Measurements from ENCODE around the gene FBXL22.
"Not testable (repeated sequence)": the region's sequence is repeated elsewhere in the genome, so short reads cannot be mapped to it uniquely, and the experiment has no call there.

Gene FBXL22

DNA sequence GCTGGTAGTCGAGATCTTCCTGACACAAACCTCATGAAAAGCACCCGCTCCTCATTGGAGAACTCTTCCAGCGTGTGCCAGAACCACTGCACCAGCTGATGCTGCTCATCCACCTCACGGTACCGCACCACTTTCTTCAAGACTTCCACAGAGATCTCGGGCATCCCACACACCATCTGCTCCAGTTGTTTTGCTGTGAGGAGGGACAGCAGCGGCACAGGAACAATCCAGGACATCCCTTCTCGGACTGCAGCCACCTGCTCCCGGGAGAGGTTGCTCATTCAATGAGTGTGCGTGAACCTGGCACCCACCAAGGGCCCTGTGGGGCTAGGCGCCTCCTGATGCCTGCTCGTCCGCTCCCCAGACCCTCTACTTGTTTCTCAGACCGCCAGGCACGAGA is 15.1 kb downstream of the FBXL22 start:
- no peak for DNase-seq (ENCODE audit: low read depth)

DNA sequence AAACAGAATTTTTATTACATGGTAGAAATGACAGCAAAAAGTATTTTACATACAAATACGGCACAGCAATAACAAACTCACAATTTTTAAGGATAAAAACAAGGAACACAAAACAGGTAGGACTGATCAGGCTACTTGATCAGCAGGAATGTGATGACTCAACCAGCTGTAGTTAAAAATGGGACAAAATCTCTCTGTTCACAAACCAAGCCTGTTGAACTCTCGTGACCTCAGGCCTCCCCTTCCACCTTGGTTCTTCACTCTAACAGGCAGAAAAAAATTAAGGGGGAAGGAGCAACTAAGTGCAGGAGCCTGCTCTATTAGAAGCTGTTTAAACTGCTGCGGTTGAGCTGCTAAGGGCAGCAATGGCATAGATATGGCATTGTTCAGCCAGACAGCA is 18.7 kb downstream of the FBXL22 start:
- no peak for DNase-seq (ENCODE audit: low read depth)

DNA sequence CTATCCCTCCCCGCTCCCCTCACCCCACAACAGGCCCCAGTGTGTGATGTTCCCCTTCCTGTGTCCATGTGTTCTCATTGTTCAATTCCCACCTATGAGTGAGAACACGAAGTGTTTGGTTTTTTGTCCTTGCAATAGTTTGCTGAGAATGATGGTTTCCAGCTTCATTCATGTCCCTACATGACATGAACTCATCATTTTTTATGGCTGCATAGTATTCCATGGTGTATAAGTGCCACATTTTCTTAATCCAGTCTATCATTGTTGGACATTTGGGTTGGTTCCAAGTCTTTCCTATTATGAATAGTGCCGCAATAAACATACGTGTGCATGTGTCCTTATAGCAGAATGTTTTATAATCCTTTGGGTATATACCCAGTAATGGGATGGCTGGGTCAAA is 20.0 kb downstream of the FBXL22 start:
- not testable (repeated sequence) for DNase-seq (ENCODE audit: low read depth)

DNA sequence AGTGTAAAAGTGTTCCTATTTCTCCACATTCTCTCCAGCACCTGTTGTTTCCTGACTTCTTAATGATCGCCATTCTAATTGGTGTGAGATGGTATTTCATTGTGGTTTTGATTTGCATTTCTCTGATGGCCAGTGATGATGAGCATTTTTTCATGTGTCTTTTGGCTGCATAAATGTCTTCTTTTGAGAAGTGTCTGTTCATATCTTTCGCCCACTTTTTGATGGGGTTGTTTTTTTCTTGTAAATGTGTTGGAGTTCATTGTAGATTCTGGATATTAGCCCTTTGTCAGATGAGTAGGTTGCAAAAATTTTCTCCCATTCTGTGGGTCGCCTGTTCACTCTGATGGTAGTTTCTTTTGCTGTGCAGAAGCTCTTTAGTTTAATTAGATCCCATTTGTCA is 20.4 kb downstream of the FBXL22 start:
- not testable (repeated sequence) for DNase-seq (ENCODE audit: low read depth)

DNA sequence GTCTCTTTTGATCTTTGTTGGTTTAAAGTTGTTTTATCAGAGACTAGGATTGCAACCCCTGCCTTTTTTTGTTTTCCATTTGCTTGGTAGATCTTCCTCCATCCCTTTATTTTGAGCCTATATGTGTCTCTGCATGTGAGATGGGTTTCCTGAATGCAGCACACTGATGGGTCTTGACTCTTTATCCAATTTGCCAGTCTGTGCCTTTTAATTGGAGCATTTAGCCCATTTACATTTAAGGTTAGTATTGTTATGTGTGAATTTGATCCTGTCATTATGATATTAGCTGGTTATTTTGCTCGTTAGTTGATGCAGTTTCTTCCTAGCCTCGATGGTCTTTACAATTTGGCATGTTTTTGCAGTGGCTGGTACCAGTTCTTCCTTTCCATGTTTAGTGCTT is 23.6 kb downstream of the FBXL22 start:
- DNase-seq (ENCODE audit: low read depth): not testable (repeated sequence)

DNA sequence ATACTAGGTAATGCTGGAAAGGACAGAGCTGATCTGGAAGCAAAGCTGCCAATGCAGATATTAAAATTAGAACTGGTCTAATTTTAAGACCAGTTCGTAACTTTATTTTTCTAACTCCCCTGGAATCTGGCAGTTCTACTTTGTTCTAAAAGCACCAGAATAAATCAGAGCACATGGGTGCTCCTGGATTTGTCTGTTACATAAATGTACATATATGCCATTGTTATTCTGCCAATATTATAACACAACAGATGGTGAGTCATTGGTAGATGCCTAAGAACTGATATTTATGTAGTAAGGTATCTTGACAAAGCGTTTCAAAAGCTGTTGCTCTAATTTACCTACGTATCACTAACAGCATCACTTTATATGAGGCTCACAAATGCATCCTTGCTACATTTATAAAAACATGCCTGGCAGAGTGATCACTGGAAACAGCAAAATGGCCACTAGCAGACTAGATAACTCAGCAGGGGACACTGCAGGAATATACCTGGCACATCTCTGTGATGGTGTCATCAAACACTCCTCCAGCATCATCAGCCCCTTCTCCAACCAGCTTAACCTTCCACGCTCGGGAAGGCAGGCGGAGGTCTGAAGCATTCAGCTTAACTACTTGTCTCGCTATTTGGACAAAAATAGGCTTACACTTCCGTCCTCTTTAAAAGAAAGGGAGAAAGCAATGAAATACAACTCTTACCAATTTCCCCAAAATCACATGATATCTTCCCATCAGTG is 26.2 kb downstream of the FBXL22 start:
- no peak for DNase-seq (ENCODE audit: low read depth)

DNA sequence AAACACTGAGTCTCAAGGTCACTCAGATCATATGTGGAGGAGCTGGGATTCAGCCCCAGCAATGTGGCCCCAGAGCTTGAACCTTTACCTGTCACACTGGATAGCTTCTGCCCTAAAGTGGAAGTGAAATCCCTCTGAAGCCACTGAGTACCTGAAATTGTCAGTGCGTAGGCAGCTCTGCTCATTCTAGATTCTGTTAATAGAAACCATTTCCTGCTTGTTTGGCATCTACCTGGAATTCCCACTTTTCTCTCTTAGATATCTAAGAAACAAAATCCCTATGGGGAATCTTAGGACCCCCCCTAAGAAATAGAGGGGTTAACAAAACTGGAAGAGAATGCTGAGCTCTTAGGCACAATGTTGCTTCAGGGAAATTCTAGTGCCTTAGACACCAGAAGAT is 29.8 kb downstream of the FBXL22 start:
- DNase-seq (ENCODE audit: low read depth): no peak

DNA sequence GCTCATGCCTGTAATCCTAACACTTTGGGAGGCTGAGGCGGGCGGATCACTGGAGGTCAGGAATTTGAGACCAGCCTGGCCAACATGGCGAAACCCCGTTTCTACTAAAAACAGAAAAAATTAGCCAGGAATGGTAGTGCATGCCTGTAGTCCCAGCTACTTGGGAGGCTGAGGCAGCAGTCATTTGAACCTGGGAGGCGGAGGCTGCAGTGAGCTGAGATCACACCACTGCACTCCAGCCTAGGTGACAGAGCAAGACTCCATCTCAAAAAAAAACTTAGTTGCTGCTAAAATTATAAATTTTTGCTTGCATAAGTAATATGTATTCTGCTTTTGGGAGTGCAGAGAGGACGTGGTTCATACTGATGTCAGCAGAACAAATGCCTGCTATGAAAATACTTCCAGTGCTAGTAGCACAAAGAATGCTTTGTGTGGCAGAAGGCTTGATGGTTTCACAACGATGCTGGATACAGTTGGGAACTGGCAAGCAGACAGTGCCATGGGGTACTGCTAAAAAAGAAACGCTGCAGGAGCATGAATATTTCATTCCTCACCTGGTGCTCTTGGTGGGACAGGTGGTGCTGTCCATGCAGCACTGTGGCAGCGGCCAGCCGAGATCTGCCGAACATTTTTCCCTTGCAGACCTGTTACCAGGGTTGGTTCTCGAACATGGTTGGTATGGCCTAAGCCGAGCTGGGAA is 31.1 kb downstream of the FBXL22 start:
- no peak for DNase-seq (ENCODE audit: low read depth)

DNA sequence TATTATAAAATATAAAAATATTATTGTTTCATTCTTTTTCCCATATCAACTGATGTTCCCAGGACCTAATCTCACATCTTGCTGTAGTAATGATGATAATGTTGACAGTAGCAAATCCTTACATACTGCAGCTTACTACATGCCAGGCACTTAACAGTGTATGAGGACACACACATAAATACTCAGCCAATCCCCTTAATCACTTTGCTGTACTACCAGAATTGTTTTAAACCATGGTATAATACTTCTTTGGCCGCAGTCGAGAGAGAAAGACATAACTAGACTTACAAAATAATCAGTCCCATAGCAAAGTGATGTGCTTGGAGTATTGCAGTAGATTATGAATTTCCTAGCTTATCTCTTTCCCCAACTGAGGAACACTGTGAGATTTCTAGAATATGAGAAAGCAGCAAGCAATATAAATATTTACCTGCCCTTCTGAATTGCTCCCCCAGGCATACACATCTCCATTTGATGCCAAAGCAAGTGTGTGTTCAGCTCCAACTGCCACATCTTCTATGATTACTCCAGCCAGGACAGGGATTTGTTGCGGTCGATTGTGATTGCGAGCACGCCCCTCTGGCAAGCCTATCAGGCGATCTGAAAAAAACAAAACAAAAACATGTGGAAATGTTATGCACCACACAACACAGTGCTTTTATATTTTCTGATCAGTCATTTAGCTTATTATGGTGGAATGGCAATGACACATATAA is 33.0 kb downstream of the FBXL22 start:
- DNase-seq (ENCODE audit: low read depth): no peak

DNA sequence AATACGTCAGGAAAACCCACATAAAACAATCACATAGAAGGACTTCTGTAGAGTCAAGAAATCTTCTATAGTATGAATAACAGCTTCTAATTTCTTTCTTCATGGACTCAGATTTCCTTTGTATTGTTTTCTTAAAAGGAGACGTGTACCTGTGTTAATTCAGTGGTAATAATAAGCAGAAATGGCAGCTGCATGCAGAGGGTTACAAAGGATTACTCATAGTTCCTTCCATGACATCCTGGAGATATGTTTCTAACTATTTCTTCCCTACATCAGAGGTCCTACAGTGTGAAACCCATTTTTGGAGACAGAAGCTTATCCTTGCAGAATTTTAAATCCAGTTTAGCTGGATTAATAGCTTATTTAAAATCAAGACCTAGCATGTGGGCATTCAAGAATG is 36.1 kb downstream of the FBXL22 start:
- no peak for DNase-seq (ENCODE audit: low read depth)

DNA sequence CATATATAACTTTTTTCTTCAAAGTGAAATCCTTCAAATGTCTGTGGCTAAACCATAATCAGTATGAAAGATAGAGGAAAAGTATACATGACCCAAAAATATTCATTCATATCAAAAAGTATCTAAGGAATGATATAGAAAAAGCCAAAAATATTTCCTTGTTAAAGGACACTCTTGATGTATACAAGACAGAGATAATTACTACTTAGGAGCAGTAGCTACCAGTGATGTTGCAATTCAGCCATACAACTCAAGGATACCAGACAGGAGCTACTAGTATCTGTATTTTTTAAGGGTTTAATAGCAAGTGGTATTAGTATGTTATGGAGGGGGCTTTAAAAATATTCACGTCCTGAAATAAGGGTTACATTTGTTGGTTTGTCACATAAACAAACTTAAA is 37.0 kb downstream of the FBXL22 start:
- DNase-seq (ENCODE audit: low read depth): no peak

DNA sequence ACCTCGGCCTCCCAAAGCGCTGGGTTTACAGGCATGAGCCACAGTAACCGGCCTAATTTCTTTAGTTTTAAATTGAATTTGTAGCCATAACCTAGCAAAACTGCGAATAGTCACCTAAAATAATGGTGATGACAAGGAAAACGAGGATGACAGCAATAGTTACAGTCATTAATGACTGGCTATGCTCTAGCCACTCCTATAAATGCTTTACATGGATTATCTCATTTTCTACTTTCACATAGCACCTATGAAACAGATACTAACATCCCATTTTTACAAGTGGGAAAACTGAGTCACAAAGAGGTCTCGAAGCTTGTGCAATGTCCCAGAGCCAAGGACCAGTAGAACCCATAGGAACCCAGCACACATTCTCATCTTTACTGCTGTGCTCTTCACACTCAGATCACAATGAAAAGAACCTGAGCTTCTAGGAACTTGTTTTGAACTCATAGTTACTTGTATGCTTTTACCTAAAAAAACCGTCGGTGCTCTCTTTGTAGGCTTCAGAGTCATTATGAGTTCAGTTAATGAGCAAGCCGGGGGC is 39.4 kb downstream of the FBXL22 start:
- DNase-seq (ENCODE audit: low read depth): no peak

DNA sequence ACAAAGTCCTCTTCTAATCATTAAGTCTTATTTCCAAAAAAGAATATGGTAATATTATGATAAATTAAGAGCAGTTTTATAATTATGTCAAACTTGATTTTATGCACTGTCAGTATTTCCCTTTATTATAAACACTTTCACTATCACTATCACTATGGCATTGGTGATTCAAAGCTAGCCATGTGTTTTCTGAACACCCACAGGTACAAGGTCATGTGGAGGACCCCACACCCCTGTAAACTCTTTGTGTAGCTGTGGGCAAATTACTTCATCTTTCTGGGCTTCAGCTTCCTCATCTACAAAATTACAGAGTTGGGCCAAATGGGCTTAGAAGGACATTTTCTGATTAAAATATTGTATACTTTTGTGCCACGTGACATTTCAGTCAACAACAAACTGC is 41.7 kb downstream of the FBXL22 start:
- no peak for DNase-seq (ENCODE audit: low read depth)

DNA sequence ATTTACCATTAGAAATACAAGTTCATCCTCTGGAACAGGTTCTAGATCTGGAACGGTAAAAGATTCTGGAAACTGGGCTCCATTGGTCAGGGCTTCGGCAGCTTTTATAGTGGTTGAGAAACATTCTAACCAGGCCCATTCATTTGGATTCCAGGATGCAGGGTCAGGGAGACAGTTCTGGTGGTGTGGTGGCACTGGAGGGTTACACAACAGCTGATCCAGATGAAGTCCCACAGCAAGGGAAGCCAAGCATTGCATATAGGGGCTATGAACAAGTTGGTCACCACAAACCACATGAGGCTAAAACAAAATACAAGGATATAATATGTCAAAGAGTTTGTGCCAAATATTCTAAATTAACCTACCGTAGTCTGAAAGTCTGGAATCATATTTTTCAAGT is 43.0 kb downstream of the FBXL22 start:
- DNase-seq (ENCODE audit: low read depth): no peak

Measured in ELR (cell line).